DMS 273 (cell line): ENCODE data around the gene TNF.
A peak's percentile ranks its signal among the peaks of the same experiment; 100 is the strongest.
"Not testable (repeated sequence)": the region's sequence is repeated elsewhere in the genome, so short reads cannot be mapped to it uniquely, and the experiment has no call there.

Experiments used
- DNase-seq: peaks from one replicate; lab custom pipeline; 2025; ENCODE audit not compliant: unreplicated experiment; lab: John Stamatoyannopoulos, UW

Gene TNF

DNA sequence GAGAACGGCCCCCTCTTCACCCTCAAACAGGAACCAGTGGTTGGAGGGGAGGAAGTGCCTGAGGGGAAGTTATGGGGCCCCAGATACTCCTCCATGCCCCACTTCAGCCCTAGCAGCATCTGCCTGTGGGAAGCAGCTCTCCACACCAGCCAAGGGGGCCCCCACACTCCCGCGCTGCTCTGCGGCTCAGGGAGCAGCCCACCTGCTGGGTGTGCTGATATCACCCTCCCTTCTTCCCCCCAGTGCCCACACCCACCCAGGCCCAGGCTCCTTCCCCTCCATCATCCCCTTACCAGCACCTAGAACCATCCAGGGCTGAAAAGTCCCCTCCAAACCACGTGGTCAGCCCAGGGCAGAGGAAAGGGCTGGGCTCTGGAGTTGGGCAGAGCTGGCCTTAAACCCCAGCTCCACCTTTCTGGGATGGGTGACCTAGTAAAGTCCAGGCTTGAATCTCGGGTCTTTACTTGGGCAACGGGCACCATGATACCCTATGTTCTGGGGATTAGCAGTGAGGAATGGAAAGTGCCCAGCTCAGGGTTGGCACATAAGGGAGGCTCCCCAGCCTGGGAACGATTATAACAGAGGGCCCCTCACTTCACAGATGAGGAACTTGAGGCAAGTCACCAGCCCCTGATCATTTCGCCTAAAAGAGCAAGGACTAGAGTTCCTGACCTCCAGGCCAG lies 11.4 kb downstream of the TNF start:
- no peak for DNase-seq

DNA sequence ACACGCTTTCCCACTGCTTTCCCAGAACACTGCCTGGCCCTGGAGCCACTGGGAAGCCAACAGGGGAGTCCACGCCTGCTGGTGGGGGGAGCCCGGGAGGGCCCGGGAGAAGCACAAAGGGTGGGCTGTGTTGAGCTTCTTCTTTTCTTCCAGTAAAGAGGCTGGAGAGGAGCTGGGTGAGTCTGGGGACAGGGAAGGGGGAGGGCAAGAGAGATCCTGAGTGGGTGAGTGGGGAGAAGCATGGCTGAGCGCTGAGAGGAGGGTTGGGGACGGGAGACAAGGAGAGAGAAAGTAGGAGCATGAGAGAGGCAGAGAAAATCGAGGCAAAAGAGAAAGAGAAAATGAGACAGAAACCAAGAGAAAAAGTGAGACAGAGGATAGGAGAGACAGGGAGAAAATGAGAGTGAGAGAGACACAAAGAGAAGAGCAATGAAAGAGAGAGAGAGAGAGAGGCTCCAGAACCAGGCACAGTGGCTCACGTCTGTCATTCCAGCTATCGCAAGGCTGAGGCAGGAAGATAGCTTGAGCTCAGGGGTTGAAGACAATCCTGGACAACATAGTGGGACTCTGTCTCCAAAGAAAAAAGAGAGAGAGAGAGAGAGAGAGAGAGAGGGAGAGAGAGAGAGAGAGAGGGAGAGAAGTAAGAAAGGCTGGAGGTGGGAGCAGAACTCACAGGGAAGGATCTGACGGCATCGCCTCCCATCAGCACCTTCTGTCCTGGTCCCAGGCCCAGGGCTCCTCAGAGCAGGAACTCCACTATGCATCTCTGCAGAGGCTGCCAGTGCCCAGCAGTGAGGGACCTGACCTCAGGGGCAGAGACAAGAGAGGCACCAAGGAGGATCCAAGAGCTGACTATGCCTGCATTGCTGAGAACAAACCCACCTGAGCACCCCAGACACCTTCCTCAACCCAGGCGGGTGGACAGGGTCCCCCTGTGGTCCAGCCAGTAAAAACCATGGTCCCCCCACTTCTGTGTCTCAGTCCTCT lies 12.7 kb downstream of the TNF start:
- no peak for DNase-seq

DNA sequence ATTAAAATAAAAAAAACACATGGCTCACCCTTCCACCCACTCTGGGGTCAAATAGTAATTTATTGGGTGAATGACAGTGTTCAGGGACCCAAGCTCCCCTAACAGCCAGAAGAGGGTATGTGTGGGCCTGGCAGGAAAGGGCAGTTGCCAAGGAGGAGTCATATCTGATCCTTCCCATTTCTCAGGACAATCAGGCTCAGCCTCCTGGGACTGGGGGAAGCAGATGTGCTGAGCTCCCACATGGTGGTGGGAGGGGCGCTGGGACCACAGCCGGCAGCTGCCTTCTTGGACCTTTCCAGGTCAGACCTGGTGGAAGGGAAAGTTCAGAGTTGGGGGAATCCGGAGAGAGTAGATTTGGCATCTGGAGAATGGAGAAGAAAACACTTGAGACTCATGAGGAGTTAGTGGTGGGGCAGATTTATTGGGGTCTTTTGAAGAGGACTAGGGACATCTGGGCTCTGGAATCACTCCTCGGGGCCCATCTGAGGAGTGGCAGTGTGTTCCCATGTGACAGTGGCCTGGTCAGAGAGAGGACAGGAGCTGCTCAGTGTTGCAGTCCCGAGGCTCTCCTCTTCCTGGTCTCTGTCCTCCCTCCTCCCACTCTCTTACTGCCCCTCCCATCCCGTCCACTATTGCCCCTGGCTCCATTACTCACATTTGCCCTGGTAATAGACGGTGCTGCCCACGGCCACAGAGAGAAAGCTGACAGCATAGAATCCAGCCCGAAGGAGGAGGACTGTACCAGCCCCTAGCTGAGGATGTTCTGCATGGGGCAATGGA lies 13.7 kb downstream of the TNF start:
- DNase-seq, result peak; percentile 64

- DNase-seq, result not testable (repeated sequence)
Observed at GRCh38 chr6:31590691-31591090, 15.3 kb downstream of the TNF start.

- DNase-seq, result no peak
Observed at GRCh38 chr6:31592396-31592771, 17.0 kb downstream of the TNF start.

DNA sequence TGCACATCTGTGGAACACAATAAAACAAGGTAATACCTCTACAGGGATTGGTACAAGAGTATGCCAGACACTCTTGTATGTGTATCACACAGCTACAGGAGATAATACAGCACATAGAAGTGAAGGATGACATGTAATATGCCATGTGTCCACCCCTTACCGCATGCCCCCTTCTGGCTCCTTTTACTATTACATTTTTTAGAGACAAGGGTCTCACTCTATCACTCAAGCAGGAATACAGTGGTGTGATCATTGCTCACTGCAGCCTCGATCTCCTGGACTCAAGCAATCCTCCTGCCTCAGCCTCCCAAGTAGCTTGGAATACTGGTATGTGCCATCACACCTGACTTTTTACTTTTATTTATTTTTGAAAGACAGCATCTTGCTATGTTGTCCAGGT lies 21.6 kb downstream of the TNF start:
- DNase-seq, result peak; percentile 75

DNA sequence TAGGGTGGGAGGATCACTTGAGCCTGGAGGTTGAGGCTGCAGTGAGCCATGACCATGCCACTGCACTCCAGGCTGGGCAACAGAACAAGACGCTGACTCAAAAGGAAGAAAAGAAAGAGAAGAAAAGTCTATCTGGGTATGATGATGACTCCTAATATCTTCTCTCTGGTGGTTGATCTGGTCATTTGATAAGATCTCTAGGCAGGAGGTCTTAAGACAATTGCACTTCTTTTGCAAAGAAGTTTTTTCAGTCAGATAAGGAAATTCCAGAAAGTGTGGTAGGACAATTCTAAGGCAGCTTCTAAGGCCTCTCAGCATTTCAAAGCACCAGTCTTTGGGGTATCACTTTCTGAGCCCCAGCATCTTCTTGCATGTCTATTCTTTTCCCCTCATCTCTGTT lies 32.0 kb downstream of the TNF start:
- DNase-seq, result no peak

GRCh38 chr6:31609519-31610406 lies 34.4 kb downstream of the TNF start:
- DNase-seq, result peak; percentile 64

- DNase-seq, result no peak
Observed at GRCh38 chr6:31610968-31611367, 35.6 kb downstream of the TNF start.

DNA sequence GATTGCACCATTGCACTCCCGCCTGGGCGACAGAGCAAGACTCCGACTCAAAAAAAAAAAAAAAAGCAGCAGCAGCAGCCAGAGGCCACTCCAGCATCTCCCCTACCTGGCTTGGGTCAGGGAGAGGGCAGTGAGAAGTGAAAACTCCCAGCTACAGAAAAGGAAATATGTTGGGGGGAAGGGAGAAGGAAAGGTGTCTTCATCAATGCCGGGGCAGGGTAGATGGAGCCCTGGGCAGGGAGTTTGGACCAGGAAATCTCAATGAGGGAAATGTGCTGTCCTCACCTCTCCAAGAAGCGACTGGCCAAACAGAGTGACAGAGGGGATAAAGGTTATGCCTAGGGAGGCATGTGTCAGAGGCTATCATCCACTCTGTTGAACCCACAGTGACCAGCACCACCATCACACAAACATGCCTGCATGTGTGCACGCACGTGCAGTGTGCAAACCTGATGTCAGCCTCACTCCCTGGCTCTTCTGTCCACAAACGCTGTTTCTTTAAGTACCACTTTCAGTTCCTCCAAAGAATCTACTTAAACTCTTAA lies 38.8 kb downstream of the TNF start:
- DNase-seq, result no peak

- DNase-seq, result no peak
Observed at GRCh38 chr6:31614684-31615578, 39.6 kb downstream of the TNF start, which contains the start of gene AIF1. TSS of gene AIF1 (plus strand) at chr6:31615234. CDS start at chr6:31615330, 96 bp downstream.

DNA sequence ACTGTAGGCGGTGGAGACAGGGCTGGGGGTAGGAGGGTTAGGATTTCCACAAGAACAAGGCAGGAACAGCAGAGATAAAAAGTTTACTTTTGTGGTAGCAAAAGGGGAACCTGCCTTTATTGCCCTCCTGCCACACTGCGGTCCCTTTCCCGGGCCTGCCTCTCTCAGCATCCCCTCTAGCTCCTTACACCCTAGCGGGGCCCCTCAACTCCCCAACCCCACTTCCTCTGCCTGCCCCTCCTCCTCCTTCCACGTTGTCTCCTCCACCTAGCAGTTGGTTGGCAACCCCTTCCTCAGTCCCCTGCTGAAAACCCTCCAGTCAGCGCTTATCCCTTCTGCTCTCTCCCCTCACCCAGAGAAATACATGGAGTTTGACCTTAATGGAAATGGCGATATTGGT lies 40.4 kb downstream of the TNF start:
- no peak for DNase-seq

GRCh38 chr6:31617010-31617409 lies 41.6 kb downstream of the TNF start:
- DNase-seq, result peak; percentile 36

DNA sequence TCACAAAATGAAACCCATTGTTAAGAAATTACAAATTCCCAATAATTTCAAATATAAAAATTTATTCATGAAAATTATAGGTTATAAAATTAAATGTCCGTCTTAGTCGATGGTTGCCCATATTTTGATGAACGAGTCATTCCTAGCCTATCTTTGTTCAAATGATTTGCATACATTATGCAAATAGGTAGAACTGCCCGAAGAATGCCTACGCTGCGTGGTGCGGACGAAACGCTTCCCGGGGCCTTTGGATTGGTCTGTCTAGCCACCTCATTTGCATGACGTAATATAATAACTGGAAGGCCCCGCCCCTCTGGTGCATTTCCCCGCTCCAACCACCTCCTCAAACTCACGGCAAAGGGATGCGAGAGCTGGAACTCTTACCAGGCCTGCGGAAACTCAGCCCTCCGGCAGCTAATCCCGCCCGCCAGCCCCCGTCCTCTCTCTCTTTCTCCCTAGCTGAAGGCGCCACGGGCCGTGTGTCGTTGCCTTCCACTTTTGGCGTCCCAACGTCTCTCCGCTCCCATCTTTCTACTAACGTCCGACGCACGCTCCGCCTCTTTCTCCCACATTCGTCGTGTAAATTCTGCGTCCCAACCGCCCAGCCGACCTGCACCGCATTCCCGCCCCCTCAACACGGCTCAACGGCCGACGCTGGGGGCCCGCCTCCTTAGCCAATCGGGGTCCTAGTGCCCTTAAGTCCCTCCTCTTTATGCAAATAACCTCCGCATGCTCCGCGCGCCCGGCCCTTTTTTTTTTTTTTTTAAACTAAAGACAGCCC lies 44.6 kb downstream of the TNF start:
- peak; percentile 100 for DNase-seq

- DNase-seq, result peak; percentile 100
Observed at GRCh38 chr6:31620586-31621319, 45.4 kb downstream of the TNF start, which contains the start of gene PRRC2A. TSS of gene PRRC2A (plus strand) at chr6:31620715. CDS start at chr6:31622790, 2,075 bp downstream.

- DNase-seq, result no peak
Observed at GRCh38 chr6:31621320-31621939, 46.1 kb downstream of the TNF start.

- DNase-seq, result peak; percentile 34
Observed at GRCh38 chr6:31621991-31622390, 46.6 kb downstream of the TNF start.
